Erythroblast (primary cell): ENCODE data around the gene PJA2.
A peak's percentile ranks its signal among the peaks of the same experiment; 100 is the strongest.

Experiments used
- DNase-seq, 2 experiments: peaks; one replicate each; lab custom pipeline; 2025; lab: John Stamatoyannopoulos, UW
- GATA1 ChIP-seq: IDR thresholded peaks from 2 replicates; pipeline ENCODE4 v1.6.1; 2011; ENCODE audit warnings: low read depth, mild to moderate bottlenecking, control low read depth, low read length, moderate library complexity
- POLR2A ChIP-seq: IDR thresholded peaks from 2 replicates; pipeline ENCODE4 v1.6.1; 2011; ENCODE audit warnings: mild to moderate bottlenecking, low read length

Gene PJA2

GRCh38 chr5:109351988-109352864 is 57.5 kb downstream of the PJA2 start:
- TF ChIP-seq POLR2A, result no peak
- TF ChIP-seq GATA1, result no peak

DNA sequence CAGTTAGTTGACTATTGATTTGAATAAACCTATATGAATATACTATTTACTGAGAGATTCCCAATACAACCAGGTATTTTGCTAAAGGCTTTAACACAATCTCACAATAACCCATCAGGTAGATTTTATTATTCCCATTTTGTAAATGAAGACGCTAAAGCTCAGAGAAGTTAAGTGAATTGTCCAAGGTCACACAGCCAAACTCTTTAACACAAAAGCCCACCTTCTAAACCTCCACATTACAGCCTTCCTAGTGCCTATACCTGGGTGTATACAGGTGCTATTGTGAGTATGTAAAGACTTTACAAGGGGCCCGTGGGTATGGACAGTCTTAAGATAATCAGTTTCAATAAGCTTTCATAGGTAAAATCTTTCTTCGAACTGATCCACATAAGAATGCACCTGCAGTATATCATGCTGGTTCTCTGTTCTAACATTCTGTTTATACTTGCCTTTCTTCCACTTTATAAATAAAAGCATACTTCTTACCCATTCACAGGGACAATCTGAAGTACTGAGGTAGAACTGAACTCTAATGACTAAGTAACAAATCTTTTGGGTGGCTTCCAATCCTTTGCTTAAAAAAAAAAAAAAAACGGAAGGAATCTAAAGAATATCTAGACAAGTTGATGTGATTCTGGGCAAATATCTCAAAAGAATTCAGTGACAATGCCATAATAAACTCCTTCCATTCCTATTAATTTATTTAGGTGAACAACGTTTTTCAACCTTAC is 59.1 kb downstream of the PJA2 start:
- DNase-seq, result peak in 1 of 2 experiments; percentile 8
- TF ChIP-seq GATA1 (no peak), POLR2A (no peak)

More at GRCh38 chr5:109351988-109352864, 57.5 kb downstream of the PJA2 start:
- DNase-seq, result peak; percentile 35 to 68

DNA sequence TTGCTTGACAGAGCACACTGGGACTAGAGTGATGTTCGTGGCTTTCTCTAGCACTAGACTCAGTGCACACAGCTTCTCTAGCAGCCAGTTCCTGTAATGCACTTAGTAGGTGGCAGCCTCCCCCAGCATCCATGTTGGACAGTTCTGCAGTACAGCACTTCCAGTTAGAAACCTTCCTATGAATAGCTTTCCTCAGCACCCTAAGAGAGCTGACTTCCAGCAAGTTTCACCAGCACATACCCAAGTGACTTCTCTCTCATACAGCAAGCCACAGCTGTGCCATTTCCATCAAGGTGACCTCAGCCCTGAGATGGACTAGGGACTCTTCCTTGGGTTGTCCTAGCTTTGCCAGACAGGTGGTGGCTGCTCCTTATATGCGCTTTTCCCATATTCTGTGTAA is 60.4 kb downstream of the PJA2 start:
- TF ChIP-seq POLR2A (no peak), GATA1 (no peak)
- DNase-seq, result no peak

DNA sequence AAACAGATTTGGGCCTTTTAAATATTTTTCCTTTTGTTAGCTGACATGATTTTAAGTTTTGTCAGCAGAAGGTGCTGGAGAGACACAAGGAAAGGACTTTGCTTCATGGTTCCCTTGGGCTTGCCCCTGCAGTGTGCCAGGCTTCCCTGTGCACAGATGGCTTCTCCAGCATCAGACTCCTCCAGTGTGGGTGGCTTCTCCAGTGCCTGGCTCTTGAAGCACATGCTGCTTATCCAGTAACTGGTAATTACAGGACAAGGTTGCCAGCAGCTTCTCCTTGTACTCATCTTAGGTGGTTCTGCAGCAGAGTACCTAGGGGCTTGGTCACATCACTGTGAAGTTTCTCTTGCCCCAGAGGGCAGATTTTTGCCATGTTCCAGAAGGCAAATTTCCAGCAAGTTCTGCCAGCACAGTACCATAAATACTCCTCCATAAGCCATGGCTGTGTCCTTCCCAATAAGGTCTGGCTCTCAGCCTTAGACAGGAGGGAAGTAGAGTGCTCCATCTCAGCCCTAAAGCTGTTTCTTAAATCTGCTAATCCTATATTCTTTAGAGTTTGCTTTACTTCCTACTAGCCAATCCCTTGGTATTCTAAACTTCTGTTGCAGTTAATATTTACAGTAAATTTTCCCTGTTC is 62.4 kb downstream of the PJA2 start:
- no peak for DNase-seq
- TF ChIP-seq POLR2A (no peak), GATA1 (no peak)

DNA sequence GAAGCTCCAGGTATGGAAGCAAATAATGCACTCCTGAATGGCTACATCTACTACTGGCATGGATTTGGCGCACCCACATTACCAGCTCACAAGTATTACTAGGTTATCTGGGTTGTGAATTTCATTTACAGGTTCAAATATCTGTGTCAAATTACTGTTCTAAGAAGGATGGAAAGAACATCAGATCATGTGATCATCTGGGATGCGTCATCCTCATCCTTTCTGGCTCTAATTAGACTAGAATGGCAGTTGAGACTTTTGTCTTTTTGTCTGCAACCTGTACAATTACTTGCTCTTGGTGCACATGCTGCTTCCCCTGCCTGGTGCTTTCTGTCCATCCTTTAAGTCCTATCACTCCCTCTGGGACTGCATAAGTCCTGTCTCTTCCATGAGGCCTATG is 64.1 kb downstream of the PJA2 start:
- no peak for TF ChIP-seq POLR2A
- TF ChIP-seq GATA1, result no peak

GRCh38 chr5:109340351-109340750 is 69.4 kb downstream of the PJA2 start:
- DNase-seq, result no peak

More for the DNA sequence above, 64.1 kb downstream of the PJA2 start:
- DNase-seq, result no peak

GRCh38 chr5:109335114-109335513 is 74.7 kb downstream of the PJA2 start:
- no peak for DNase-seq
- TF ChIP-seq POLR2A (no peak), GATA1 (no peak)

More at GRCh38 chr5:109340351-109340750, 69.4 kb downstream of the PJA2 start:
- TF ChIP-seq GATA1 (no peak), POLR2A (no peak)

- DNase-seq, result no peak
- TF ChIP-seq GATA1 (no peak), POLR2A (no peak)
These were observed 75.7 kb downstream of the PJA2 start for GRCh38 chr5:109334056-109334455.

DNA sequence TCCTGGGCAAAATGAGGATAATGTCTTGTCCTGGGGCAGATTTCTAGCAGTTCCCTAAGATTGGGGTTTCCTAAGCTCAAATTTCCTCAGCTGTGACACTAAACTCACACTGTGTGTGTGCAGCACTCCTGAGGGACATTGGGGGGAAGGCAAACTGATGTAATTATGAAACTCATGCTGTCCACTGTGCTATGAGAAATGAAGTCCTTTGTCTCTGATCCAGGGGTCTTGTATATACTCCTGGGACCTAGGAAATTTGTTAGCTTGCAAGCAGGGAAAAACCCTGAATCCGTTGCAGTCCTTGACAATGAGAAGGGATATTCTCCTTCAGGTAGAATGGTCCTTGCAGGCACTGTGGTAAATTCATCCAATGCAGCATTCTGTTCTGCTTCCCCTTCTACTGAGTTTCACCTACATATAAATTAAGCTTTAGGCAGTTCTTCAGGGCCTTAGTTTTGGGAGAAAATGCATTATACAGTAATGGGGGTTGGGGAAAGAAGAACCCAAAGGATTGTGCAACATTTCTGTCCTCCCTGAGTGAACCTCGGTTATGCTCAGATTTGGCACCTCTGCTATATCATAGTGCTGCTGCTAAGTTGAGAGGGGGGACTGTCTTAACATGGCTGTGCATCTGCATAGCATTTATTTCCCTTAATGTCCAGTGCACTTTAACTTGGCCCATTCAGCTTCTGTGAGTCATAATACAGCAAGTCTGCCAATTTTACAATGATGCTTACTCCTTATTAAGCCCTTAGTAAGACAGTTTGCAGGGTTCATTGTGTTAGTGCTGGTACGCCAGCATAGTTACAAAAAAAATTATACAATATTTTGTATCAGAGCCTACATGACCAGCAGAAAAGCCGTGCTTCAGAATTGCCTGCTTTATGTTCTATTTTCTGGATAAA is 80.2 kb downstream of the PJA2 start:
- DNase-seq, result no peak
- TF ChIP-seq POLR2A (no peak), GATA1 (no peak)

GRCh38 chr5:109328626-109329025 is 81.1 kb downstream of the PJA2 start:
- no peak for TF ChIP-seq POLR2A
- no peak for TF ChIP-seq GATA1
- no peak for DNase-seq

DNA sequence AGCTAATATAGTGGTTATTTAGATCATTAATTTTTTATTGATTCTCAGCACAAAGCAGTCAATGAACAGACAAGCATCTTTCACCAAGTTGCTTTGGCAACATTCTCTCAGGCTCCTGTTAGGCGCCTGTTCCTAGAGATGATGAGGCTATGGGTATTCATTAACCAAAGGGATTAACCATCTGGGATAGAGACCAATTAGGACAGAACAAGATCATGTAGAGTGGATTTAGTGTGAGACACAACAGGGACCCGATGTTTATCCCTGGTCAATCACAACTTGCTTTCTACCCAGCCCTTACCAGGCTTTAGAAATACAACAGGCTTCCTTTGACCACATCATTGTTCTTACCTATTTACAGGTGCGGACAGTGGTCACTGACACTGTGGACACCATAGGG is 82.2 kb downstream of the PJA2 start:
- no peak for DNase-seq
- TF ChIP-seq GATA1, result no peak
- no peak for TF ChIP-seq POLR2A

GRCh38 chr5:109326919-109327318 is 82.9 kb downstream of the PJA2 start:
- DNase-seq, result no peak
- no peak for TF ChIP-seq GATA1
- TF ChIP-seq POLR2A, result no peak

- TF ChIP-seq POLR2A (no peak), GATA1 (no peak)
- no peak for DNase-seq
These were observed 84.3 kb downstream of the PJA2 start for GRCh38 chr5:109325456-109325855.

DNA sequence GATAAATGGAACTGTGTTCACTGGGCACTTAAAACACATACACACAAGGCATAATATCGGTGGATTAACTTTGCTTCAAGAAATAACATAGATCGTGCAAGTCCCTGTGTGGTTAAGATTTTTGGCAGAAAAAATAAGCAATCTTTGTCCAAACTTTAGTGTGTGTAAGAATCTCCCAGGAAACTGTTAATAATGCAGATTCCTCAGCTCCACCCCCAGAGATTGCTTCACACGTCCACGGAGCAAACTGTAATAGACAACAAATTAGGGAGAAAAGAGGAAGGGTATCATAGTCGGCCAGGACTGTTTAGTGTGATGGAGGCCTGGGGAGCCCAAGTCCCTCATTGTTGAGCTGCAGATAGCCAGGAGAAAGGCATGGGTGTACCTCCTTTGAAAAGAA is 84.8 kb downstream of the PJA2 start:
- DNase-seq, result no peak
- TF ChIP-seq GATA1 (no peak), POLR2A (no peak)
